HG02759 (cell line): Measurements from ENCODE around the gene COX5B.

ENCODE experiments used
- ATAC-seq: cut with Tn5 transposase; IDR thresholded peaks from one replicate; pipeline ENCODE4 v1.9.1; 2021; ENCODE audit warnings: mild to moderate bottlenecking, moderate library complexity; ENCODE audit not compliant: unreplicated experiment

The COX5B gene

DNA sequence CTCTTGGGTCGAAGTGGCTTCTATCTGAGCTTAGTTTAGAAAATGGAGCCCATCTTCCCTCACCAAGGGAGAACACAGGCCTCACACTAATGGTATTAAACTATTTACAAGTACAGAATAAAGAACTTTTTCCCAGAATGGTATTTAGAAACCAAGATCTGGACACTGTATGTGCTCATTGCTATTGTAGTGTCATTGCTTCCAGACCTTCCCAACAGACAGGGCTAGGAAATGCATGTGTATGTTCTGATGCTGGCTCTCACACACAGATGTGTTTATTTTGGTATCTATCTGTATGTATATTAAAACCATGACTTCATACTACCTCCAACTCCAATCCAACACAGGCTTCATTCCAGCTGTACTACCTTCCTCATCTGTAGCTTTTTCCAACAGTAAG is 8.0 kb downstream of the COX5B start:
- no peak for ATAC-seq

DNA sequence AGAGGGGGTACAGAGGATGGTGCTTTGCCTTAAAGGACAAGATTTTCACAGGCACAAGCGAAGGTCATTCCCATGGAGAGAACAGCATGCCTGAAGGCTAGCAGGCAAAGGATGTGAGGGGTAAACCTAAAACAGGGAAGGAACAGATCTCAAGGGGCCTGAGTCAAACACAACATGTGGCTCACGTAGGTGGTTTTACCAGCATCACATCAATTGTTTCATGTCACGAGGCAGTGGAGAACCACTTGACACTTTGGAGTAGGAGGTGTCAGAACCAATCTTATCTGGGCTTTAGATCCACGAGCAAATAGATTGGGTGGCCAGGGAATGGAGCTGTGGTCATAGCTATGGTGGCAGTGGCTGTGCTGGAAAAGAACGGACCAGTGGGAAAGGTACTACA is 8.4 kb downstream of the COX5B start:
- no peak for ATAC-seq

DNA sequence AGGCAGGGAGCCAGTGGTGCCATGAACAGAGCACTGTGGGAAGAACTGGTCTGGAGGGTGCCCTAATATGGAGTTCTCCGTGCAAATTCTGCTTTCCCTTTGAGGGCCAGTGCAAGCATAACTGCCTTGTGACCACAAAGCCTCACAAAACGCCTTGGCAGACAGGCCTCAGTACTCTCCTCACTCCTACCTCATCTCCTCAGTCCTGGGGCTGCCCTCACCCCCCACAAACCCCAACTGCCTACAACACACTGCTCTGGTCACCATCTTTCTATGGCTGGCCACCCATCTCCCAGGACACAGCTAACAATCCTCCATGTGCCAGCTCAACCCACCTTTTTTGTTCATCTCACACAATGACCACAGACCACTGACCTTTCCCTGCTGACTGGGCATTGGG is 8.9 kb downstream of the COX5B start:
- ATAC-seq: no peak

DNA sequence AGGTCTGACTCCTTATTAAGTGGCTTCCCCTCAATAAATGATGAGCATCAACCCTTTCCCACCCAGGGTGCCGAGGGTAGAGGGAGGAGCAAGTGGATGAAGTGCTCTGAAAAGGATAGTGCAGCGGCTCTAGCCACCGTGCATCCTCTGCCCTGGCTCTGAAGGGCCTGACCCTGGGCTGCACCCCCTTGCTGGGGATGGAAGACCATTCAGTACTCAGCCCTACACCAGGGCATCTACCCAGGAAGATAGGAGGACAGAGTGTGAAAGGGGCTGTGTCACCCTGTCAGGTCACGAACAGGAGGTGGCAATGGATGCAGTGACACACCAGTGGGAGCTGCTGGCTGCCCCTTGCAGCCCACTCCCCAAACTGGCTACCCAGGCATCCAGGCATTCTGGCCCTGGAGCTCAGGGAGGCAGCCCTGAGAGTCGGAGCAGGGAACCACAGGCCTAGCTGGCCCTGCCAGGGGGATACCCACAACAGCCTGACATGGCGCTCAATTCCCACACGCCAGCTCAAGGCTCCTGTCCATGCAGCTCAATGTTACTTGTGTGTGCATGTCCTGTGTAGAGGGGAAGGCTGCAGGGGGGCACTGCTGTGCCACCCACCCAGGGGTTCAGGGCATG is 10.4 kb downstream of the COX5B start:
- no peak for ATAC-seq

DNA sequence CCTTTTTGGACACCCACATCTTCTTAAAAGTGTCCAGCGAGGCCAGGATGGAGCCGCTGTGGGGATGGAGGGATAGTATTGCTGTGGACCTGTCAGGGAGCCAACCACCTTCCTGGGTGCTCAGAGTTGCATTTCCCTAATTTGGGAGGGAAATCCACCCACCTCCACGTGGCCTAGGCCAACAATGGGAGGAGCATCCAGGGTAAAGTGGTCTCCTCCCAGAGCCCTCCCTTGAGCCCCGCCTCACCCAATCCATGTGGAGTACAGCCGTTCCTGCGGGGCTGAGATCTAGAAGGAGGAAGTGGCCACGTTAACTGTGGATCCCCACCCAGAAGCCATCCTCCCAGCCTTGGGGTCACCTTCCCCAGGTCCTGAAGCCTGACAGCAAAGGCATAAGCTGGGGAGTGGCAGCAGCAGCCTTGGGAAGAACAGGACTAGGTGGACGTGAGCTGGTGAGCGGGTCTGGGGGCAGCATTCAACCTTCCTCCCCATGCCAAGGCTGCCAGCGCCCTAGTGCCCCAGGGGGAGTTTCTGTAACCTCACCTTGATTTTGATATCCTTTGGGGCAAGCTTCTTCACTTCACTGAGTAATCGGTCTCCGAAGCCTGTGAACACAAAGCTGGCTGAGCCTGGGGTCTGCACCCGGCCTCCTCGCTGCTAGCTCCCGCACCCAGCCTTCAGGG is 11.2 kb downstream of the COX5B start:
- ATAC-seq: no peak

DNA sequence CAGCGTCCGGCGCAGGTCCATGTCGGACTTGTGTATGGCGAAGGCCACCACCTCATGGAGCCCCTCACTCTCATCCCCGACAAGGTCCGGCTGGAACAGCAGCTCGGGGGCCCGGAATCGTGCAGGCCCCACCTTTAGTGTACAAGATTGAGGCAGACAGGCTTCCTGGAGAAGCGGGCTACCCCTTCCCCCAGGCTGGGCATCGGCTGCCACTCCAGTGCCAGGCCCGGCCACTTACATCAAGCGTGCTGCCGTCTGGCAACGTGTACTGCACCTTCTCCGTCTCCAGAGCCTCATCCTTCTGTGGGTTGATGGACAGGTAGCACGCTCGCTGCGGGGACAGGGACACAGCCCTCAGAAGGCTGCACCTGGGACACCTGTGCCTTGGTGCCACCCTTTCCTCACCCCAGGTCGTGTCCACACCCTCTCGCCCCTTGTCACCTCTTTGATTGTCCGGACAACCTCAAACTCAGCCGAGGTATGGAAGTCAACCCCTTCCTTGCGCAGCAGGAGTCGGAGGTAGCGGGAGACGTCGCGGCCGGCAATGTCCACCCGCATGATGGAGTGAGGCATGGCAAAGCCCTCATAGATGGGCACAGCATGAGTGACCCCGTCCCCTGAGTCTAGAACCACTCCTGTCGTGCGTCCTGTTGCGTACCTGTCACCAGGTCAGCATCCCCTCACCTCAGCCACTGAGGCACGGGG is 12.3 kb downstream of the COX5B start:
- no peak for ATAC-seq

DNA sequence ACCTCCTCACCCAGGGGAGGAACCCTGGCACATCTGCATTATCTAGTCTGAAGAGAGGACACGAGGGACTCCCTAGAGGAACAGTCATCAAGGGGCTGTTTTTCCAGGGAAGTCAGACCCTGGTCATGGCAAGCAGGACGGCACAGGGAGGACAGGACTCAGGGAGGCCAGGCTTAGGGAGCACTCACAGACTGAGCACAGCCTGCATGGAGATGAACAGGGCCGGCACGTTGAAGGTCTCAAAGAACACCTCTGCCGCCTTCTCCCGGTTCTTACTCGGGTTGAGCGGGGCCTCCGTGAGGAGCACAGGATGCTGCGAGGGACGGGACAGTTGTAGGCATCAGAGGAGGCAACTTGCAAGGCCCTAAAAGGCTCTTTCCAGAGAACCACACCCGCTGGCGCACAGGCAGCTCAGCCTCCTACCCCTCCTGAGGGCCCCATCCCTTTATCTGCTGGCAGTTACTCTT is 12.9 kb downstream of the COX5B start:
- ATAC-seq: no peak

DNA sequence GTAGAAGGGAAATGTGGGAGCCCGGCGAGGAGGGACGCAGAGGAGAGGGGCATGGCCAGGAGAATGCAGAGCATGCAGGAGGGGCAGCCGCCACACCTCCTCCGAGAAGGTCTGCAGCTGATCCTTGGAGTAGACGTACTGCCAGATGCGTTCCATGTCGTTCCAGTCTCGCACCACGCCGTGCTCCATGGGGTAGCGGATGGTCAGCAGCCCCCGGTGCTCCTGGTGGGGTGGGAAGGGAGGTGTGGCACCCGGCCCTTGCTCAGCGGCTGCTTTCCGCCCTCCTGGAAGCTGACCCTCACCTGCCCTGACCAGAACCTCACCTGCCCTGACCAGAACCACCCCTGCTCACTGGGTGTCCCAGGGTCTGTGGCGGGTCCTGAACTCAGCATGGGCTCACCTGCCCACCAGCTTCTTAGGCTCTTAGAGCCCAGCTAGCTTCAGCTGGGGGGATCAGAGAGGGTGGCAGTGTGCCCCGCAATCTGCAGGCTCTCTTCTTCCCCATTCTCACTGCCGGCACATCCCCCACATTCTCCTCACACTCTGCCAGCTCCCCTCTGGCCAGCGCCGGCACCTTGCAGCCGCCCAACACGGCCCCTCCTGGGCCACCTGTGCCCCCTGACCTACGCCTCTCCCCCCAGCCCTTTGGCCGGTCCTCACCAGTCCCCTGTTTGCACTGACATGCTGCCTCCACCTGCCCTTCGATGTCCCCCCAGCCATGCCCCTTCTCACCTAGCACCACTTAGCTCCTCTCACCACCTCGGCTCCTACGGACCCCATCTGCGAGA is 13.6 kb downstream of the COX5B start:
- no peak for ATAC-seq

DNA sequence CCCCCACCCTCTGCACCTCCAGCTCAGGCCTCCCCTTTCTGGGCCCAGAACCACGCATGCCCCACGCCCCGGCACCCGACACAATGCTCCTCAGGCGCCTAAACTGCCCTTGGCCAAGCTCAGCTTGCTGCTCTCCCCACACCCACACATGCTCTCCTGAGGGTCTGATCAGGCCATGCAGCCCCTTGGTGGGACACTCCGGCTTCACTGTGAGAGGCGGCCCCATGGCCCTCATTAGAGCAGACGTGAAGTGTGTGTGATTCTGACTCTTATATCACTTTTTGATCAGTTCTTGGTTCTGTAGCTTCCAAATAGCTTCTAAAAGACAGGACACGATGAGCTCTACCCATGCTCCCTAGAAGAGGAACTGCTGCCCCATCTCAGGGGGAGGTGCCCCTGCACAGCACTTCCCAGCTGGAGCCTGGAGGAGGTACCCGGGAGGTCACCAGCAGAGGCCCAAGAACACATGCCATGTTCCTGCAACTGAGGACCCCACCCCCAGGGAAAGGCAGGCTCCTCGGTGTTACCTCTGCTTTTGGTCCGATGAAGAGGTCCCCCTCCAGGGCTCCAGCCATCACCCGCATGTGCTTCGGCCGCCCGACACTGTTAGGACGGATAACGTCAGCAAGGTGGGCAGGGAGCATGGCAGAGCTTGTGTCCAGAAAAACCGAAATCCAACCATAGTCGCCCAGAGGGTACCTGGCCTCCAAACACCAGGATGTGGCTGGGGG is 14.3 kb downstream of the COX5B start:
- no peak for ATAC-seq

DNA sequence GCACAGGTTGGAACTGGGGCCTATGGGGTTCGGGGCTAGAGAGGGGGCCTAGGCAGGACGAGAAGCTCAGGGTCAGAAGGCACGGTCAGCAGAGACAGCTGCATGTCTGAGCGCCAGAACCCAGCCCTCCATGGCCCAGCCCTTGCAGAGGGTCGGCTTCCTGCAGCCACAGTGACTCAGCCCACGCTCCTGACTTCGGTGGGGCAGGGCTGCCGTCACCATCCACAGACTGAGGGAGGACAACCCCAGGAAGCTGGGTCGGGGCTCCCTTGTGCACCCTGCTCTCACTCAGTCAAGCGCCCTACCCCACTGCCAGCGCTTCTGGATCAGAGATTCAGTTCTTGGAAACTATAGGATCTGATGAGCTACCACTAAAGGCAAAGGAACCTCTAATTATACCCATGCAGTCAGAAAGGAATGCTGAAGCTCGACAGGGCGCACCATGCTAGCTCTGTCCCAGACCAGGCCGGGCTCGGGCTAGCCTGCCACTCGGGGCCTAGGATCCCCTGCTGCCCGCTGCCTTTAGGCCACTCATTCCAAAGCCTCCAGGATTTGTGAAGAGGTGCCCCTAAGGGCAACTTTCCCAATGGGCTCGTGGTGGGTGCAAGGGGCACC is 15.0 kb downstream of the COX5B start:
- ATAC-seq: no peak

DNA sequence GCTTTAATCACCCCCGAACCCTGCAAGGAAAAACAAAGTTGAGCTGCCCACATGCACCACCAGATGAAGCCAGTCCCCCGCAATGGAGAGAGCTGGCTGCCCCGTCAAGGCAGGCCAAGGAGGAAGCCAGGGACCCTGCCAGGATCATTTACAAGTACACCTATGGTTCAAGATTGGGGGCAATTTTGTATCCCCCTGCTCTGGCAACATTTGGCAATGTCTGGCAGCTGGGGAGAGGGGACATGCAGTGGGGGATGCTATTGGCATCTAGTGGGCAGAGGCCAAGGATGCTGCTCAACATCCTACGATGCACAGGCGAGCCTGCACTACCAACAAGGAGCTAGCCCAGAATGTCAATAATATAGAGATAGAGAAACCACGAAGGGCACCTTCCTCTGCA is 16.1 kb downstream of the COX5B start:
- ATAC-seq: no peak

DNA sequence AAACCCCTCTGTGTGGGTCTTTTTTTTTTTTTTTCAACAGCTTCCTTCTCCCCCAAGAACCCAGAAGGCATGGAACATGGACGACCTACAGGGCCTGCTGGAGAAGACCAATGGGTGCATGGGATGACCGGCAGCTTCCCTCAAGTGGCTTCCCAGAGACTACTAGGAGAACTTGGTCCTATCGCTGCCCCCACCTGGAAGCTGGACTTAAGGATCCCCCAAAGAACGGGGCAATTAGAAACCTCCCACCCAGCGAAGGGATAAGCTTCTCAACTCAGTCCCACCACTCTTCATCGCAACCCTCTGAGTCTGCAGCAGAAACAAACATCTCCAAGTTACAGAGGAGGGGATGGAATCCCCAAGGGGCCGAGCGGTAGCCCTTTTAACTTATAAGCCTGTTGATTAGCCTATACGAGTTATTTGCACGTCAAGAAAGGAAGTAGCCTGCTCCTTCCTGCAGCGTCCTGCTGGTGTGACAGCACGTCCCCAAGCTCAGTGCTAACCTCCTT is 16.6 kb downstream of the COX5B start:
- no peak for ATAC-seq

DNA sequence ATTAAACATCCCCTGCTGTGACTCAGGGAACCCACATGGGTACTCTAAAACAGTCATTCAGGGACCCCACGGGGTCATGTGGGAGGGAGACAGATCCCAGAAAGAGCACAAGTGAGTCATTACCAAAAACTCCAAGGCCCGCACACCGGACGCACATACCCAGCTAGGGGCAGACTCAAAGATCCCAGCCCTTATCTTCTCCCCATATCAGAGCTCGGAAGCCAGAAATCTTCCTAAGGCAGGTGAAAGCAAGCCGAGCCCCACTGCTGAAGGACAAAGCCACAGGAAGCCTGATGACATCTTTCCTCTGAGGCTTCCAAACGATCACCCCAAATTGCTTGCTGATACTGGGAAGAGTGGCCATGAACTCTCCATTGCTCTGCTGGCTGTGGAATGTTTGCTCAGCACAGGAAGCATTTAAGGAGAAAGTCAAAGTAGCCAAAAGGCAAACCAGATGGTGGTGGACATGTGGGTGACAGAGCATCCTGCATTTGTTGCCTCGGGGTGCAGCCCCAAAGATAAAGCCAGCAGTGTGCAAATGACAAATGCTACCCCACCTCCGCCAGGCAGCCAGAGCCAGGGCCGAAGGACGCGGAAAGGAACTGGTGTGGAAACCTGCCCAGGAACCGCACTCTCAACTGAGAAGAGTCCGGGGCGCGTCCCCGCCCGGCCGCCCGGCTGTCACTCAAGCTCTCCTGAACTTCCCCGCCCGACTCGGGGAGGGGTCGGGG is 17.2 kb downstream of the COX5B start:
- peak; percentile 56 for ATAC-seq

DNA sequence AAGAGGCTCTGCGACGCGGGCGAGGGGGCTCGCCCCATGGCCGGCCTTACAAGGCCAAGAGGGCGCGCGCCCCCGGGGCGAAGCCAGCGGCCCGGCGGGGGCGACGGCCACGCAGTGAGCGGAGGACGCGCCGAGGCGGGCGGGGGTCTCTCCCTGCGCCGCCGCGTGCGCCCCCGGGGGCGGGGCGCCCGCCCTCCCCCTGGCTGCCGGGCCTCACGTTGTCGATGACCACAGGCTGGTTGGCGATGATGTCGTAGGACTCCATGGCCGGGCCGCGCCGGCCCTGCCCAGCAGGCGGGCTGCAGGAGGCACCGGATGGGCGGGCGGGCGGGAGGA is 17.7 kb downstream of the COX5B start:
- ATAC-seq: no peak

DNA sequence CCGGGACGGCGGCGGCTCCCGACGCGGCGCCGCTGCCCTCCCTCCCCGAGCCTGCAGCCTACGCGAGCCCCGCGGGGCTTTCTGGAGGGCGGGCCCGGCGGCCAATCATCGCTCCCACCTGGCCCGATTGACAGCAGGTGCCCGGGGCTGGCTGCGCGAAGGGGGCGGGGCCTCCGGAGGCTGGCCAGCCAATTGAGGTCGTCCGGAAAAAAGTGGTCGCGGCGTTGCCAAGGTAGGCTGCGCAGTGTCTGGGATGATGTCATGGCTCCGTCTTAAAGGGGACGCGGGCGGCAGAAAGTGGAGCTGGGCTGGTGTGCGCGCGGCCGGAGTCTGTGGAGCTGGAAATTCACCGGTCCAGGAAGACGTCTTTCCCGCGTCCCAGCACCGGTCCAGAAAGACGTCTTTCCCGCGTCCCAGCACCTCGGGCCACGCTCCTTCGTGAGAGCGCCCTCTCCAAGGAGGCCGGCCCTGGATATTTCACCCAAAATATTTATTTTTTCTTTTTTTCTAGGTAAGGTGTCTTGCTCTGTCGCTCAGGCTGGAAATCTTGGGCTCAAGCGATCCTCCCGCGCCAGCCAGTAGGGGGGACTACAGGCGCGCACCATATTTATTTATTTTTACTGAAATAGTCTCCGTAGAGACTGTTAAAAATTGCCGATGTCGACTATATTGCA is 18.2 kb downstream of the COX5B start, which contains the start of gene ACTR1B:
Gene ACTR1B, minus strand, starts transcription at position 83 of the 674 bp plus-strand sequence. CDS start 154 bp downstream, outside the sequence.
- ATAC-seq: peak; percentile 83

DNA sequence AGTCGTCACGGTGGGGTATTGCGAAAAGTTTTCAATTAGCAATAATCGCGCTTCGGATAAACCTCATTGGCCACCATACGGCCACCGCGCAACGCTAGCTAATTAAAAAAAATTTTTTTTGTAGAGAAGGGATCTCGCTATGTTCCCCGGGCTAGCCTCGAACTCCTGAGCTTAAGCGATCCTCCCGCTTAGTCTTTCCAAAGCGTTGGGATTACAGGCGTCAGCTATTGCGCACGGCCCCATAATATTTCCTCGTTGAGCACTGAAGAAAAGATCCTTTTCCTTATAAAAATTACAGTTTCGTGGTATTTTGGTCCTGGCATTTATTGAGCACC is 18.7 kb downstream of the COX5B start:
- ATAC-seq: no peak

DNA sequence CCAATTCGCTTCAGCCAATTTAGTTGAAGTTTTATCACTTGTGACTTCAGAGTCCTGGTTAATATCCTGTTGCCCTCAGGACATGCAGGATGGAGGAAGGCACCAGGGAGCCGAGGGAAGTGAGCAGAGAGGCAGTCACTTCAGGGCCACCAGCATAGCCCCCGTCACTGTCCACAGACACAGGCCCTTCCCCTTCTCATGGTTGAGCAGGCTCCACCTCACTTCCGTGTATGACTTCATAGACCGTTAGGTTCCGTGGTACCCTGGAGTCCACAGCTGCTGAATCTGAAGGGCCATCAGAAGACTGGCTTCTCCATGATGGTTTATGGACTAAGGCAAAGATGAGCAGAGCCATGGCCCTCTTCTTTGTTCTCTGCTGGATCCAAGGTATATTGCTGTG is 23.6 kb downstream of the COX5B start, which contains the start of gene C2orf92:
Gene C2orf92, plus strand, starts transcription at position 266 of the 400 bp plus-strand sequence. Its CDS starts 76 bp downstream, at position 342.
- ATAC-seq: no peak

DNA sequence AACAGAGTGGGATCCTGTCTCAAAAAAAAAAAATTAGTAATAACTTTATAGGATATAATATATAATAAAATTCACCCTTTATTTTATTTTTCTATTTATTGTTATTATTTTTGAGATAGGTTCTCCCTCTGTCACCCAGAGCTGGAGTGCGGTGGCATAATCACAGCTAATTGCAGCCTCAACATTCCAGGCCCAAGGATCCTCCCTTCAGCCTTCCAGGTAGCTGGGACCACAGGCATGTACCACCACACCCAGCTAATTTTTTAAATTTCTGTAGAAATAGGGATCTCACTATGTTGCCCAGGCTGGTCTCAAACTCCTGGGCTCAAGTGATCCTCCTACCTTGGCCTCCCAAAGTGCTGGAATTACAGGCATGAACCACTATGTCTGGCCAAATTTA is 24.6 kb downstream of the COX5B start:
- ATAC-seq: no peak

DNA sequence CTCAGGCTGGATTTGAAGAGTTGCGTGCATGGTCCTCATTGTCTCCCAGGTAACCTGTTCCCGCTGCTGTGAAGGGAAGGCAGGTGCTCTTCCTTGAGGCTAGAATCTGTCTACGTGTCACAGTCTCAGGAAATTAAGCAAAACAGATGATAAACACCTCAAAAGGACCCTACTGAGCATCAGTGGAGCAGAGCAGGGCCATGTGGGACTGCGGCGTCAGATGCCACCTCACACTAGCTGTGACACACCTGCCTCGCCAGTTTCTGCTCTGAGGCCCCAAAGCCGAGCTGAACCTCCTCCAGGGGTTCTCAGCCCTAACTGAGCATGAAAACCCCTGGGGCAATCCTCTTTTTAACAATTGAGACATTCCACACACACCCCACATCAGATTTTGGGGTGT is 25.7 kb downstream of the COX5B start:
- no peak for ATAC-seq
